Activated CD4-positive, alpha-beta T cell treated with anti-CD3 and anti-CD28 coated beads, Interleukin-2, amount 10 ng/mL, durations not matched to agents 24 days and 14 days (primary cell): ENCODE data around the gene CYREN. TPM values are rescaled to one million over a fixed set of nuclear protein-coding genes. Genes with fewer than 3 reads are reported as not detected.
"Not testable (repeated sequence)": the region's sequence is repeated elsewhere in the genome, so short reads cannot be mapped to it uniquely, and the experiment has no call there.

Source experiments
- DNase-seq: peaks from one replicate; pipeline ENCODE4 v3.0.0; 2022
- H3K27ac Mint-ChIP-seq: one replicate; pipeline ENCODE4 v1.8.0; 2022; ENCODE audit warnings: mild to moderate bottlenecking, mixed read lengths
- H3K27me3 Mint-ChIP-seq: one replicate; pipeline ENCODE4 v1.8.0; 2022; ENCODE audit warnings: mixed read lengths
- H3K36me3 Mint-ChIP-seq: one replicate; pipeline ENCODE4 v1.8.0; 2022; ENCODE audit warnings: low read depth, mild to moderate bottlenecking, mixed read lengths
- H3K4me1 Mint-ChIP-seq: one replicate; pipeline ENCODE4 v1.8.0; 2021; ENCODE audit warnings: mixed read lengths
- H3K4me3 Mint-ChIP-seq: one replicate; pipeline ENCODE4 v1.8.0; 2022; ENCODE audit warnings: mild to moderate bottlenecking, moderate library complexity, mixed read lengths
- H3K9me3 Mint-ChIP-seq: one replicate; pipeline ENCODE4 v1.8.0; 2021; ENCODE audit warnings: mixed read lengths
- intact Hi-C: fragments of 100-400 bp; cut with micrococcal nuclease; formaldehyde crosslinking; loops from one replicate; pipeline ENCODE4 v1.15.1; 2023
- total RNA-seq: library from RNA; stranded (reverse); gene quantifications from 2 replicates; pipeline ENCODE4 v1.2.3, GENCODE V29; 2022

The CYREN gene
- total RNA-seq, 1 donor from 2014 or later: 55.1 TPM

DNA sequence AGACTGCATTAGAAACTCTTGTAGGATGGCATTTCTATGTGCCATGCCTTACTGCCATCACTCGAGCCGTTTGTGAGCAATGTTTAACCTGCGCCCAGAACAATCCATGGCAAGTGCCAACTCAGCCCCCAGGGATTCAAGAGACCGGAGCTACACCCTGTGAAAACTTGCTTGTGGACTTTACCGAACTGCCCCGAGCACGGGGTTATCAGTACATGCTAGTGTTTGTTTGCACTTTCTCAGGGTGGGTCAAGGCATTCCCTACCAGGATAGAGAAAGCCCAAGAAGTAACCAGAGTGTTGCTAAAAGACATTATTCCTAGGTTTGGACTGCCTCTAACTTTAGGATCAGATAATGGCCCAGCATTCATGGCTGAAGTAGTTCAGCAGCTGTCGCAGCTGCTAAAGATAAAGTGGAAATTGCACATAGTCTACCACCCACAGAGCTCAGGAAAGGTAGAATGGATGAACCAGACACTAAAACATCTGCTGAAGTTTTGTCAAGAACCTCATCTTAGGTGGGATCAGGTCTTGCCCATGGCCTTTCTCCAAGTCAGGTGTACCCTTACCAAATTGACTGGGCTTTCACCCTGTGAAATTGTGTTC, 8.9 kb upstream of the CYREN start:
- Mint-ChIP-seq H3K27ac (no peak overlapping the region), H3K27me3 (no peaks in the 10 kb centered on the region), H3K9me3 (peaks cover 13% of the 10 kb centered on the region), H3K4me3 (no peak overlapping the region), H3K4me1 (no peaks in the 10 kb centered on the region), H3K36me3 (peaks cover 48% of the 10 kb centered on the region)
- DNase-seq: no peak
- intact Hi-C loops: loop anchor here (10.0 kb wide), 2 partner anchors 725 to 805 kb away; partner anchors contain the start of gene AKR1B1

DNA sequence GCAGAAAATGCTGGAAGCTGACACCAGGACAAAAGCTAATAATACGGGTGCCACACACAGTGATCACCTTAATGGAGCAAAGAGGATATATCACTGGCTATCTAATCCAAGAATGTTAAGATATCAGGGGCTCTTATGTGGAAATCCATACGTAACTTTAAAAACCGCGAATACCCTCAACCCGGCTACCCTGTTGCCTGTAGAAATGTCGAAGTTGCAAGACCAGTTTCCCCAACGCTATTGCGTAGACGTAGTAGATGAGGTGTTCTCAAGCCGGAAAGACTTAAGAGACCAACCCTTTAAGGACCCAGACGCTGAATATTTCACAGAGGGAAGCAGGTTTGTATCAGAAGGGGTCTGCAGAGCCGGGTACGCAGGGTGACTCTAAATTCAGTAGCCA, 7.9 kb upstream of the CYREN start:
- DNase-seq: no peak
- intact Hi-C loops: loop anchor here (10.0 kb wide), 2 partner anchors 724 to 806 kb away; partner anchors contain the start of gene AKR1B1
- Mint-ChIP-seq H3K9me3 (peaks cover 13% of the 10 kb centered on the region), H3K27ac (no peak overlapping the region), H3K27me3 (no peaks in the 10 kb centered on the region), H3K4me1 (no peaks in the 10 kb centered on the region), H3K36me3 (peaks cover 38% of the 10 kb centered on the region), H3K4me3 (no peak overlapping the region)

DNA sequence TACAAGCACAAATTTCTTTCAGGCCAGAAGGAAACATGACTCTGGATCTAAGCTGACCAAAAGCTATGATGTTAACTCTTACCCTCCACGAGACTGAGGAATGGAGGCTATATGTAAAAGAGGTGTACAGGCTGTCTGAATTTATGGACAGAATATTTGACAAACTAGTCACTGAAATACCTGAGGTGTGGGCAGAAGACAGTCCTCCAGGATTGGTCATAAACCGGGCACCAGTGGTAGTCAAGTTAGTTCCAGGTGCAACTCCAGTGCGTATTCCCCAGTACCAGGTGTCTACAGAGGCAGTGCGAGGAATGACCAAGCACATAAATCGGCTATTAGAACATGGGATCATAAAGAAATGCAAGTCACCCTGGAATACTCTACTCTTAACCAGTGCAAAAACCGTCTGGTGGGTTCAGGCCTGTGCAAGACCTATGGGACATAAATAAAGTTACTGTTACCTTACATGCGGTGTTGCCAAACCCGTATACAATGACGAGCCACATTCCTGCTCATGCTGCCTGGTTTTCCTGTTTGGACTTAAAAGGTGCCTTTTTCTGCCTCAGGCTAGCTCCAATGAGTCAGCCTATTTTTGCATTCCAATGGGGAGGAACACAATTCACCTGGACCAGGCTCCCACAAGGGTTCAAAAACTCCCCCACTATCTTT, 6.7 kb upstream of the CYREN start:
- H3K27me3 Mint-ChIP-seq: no peaks in the 10 kb centered on the region
- no peak overlapping the region for H3K27ac Mint-ChIP-seq
- peaks cover 2% of the 10 kb centered on the region for H3K4me1 Mint-ChIP-seq
- H3K9me3 Mint-ChIP-seq: peaks cover 6% of the 10 kb centered on the region
- no peak overlapping the region for H3K4me3 Mint-ChIP-seq
- H3K36me3 Mint-ChIP-seq: peaks cover 26% of the 10 kb centered on the region
- DNase-seq: no peak
- intact Hi-C loops: loop anchor here (10.0 kb wide), 2 partner anchors 722 to 808 kb away; partner anchors contain the start of gene AKR1B1

DNA sequence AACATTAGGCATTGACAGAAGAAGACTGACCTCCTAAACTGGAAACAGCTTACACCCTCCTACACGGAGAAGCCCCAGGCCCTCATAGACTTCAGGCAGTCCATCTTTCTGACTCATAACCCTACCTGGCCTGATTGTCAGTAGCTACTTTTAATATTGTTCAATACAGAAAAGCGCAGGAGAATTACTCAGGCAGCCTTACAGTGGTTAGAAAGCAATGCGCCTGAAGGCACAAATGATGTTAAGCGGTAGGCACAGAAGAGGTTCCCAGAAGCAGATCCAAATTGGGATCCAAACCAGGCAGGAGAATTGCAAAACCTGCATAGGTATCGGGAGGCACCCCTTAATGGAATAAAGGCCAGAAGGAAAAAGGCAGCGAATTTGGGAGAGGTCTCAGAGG, 5.4 kb upstream of the CYREN start:
- H3K9me3 Mint-ChIP-seq: peaks cover 6% of the 10 kb centered on the region
- DNase-seq: no peak
- H3K4me3 Mint-ChIP-seq: no peak overlapping the region
- H3K36me3 Mint-ChIP-seq: peaks cover 15% of the 10 kb centered on the region
- peaks cover 11% of the 10 kb centered on the region for H3K4me1 Mint-ChIP-seq
- no peaks in the 10 kb centered on the region for H3K27me3 Mint-ChIP-seq
- H3K27ac Mint-ChIP-seq: no peak overlapping the region
- intact Hi-C loops: loop anchor here (10.0 kb wide), 2 partner anchors 721 to 809 kb away; partner anchors contain the start of gene AKR1B1

DNA sequence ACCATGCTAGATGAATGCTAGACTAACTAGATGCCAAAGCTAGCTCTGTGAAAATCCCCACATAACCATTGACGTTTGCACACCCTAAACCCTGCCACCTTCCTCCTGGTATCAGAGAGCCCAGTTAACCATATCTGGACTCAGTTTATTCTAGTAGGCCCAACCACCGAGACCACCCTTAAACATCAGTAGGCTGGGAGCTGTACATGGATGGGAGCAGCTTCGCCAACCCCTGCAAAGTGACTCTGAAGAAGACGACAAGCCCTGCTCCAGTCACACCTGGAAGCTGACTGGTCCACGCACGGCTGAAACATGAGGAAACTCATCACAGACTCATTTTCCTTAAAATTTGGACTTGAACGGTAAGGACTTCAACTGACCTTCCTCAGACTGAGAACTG, 4.4 kb upstream of the CYREN start:
- Mint-ChIP-seq H3K27ac (no peak overlapping the region), H3K27me3 (no peaks in the 10 kb centered on the region), H3K4me1 (peaks cover 13% of the 10 kb centered on the region), H3K4me3 (no peak overlapping the region), H3K9me3 (peaks cover 3% of the 10 kb centered on the region), H3K36me3 (peaks cover 8% of the 10 kb centered on the region)
- no peak for DNase-seq
- intact Hi-C loops: loop anchor here (10.0 kb wide), 2 partner anchors 720 to 810 kb away; partner anchors contain the start of gene AKR1B1

DNA sequence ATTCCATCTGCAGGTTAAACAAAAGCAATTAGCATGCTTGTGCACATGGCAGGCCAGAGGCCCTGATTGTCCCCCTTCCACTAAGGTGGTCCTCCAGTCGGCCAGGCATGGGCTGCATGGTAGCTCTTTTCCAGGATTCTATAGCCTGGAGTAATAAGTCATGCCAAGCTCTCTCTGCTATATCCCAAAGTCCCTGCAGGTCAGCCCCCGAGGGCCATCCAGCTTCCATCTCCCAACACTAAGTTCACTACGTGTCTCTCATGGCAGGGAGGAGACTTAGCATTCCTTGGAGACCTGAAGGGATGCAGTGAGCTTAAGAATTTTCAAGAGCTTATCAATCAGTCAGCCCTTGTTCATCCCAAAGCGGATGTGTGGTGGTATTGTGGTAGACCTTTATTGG, 3.4 kb upstream of the CYREN start:
- not testable (repeated sequence) for H3K4me3 Mint-ChIP-seq, H3K27me3 Mint-ChIP-seq, H3K27ac Mint-ChIP-seq, H3K9me3 Mint-ChIP-seq, DNase-seq
- intact Hi-C loops: loop anchor here (10.0 kb wide), 2 partner anchors 719 to 811 kb away; partner anchors contain the start of gene AKR1B1
- Mint-ChIP-seq H3K36me3 (peaks cover 14% of the 10 kb centered on the region), H3K4me1 (peaks cover 23% of the 10 kb centered on the region)

DNA sequence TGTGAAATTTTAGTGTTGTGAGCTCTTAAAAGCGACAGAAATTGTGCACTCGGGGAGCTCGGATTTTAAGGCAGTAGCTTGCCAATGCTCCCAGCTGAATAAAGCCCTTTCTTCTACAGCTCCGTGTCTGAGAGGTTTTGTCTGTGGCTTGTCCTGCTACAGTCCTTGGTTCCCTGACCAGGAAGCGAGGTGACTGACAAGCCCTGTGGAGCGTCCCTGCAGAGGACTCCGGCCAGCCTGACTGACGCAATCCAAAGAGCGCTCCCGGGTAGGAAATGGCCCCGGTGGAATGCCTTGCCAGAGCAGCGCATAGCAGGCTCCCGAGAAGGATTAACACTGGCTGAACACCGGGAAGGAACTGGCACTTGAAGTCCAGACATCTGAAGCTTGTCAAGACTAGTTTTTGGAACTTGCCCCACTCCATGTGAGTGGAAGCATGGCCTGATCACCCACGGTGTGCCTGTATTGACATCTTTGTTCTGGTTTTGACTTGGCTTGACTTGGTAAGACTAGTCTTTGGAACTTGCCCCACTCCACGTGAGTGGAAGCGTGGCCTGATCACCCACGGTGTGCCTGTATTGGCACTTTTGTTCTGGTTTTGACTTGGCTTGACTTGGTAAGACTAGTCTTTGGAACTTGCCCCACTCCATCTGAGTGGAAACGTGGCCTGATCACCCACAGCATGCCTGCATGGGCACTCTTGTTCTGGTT, 1.2 kb upstream of the CYREN start:
- not testable (repeated sequence) for H3K27me3 Mint-ChIP-seq, H3K9me3 Mint-ChIP-seq, DNase-seq
- peaks cover 32% of the 10 kb centered on the region for H3K36me3 Mint-ChIP-seq
- intact Hi-C loops: loop anchor here (2.0 to 10.0 kb wide), 3 partner anchors 39 to 813 kb away; partner anchors contain the start of genes AKR1B1 and WDR91
- peaks cover 44% of the 10 kb centered on the region for H3K4me1 Mint-ChIP-seq
- H3K27ac Mint-ChIP-seq: peak overlapping the region; percentile 82
- H3K4me3 Mint-ChIP-seq: peak overlapping the region; percentile 96

DNA sequence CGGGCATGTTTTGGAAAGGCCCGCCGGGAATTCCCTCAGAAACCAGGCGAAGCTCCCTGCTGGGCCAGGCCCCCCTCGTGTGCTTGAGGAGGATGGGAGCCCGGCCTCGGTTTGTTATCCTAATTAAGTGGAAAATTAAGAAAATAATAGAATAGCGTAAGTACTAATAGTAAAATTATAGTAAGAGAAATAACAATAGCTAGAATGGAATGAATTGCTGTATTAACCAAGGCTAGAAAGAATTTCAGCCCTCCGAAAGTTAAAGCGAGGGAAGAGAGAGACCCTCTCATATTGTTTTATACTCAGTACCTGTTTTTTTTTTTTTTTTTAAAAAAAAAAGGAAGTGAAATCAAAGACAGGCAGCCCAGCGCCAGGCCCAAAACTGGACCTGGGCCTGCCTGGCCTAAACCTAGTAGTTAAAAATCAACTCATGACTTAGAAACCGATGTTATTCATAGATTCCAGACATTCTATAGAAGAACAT, 533 bp upstream of the CYREN start:
- Mint-ChIP-seq H3K4me3 (peak overlapping the region; percentile 96), H3K4me1 (peaks cover 46% of the 10 kb centered on the region), H3K27ac (peak overlapping the region; percentile 91), H3K36me3 (peaks cover 37% of the 10 kb centered on the region)
- intact Hi-C loops: loop anchor here (1.0 to 10.0 kb wide), 8 partner anchors 23 to 814 kb away; partner anchors contain the start of genes AGBL3, AKR1B1, BPGM and CNOT4
- DNase-seq, H3K27me3 Mint-ChIP-seq, H3K9me3 Mint-ChIP-seq: not testable (repeated sequence)

DNA sequence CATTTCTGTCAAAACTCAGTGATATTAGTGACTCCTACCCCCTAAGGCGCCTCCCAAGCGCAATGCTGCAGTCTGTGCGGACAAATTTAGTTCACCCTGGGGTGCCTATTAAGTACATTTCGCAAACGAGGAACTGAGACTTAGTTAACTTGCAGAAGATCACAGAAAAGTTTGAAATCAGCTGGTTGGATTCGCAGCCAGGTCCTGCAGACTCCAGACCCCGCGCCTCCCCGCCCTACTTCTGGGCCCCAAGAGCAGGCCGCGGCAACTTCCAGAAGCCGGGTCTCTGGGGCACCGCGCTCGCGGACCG, 588 bp downstream of the CYREN start:
- DNase-seq: no peak
- H3K27ac Mint-ChIP-seq: peak overlapping the region; percentile 95
- H3K27me3 Mint-ChIP-seq: no peaks in the 10 kb centered on the region
- intact Hi-C loops: loop anchor here (1.0 to 10.0 kb wide), 9 partner anchors 10 to 815 kb away; partner anchors contain the start of genes AGBL3, AKR1B1, BPGM and CNOT4
- H3K4me3 Mint-ChIP-seq: peak overlapping the region; percentile 96
- H3K4me1 Mint-ChIP-seq: peaks cover 46% of the 10 kb centered on the region
- peaks cover 44% of the 10 kb centered on the region for H3K36me3 Mint-ChIP-seq
- H3K9me3 Mint-ChIP-seq: no peaks in the 10 kb centered on the region

DNA sequence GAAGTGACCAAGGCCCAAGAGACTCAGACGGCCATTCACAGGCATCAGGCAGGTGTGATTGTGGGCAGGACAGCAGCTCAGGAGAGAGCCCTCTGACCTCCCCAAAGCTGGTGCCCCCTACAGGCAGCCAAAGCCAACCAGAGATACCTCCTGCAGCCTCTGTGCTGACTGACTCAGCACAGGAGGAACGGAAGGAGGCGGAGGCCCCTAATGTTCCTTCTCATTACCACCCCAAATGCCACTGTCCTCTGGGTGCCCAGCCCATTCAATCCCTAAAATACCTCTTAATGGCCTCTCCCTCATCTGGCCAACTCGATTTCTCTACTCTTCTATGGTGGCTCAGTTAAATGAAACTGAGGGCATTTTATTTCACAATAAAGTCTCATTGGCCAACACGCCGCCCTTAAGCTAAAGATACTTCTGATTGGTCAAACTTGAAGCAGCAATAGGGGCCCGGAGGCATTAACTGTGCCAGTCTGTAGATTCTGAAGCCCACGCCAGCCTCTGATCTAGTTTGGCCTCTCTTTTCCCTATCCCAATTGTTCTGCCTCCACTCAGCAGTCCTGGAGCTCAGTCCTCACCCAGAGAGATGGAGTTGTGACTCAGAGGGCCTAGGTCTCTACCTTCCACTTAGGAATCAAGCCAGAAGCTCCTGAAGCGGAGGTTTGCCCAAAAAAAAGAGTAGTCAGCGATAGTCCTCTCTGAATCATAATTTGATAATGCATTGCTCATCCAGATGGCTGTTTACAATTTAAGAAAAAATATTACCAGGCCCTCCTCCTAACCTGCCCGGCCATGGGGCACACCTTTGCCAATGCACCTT, 1.2 kb downstream of the CYREN start:
- peak; percentile 86 for DNase-seq
- peaks cover 46% of the 10 kb centered on the region for H3K36me3 Mint-ChIP-seq
- peak overlapping the region; percentile 96 for H3K4me3 Mint-ChIP-seq
- peaks cover 46% of the 10 kb centered on the region for H3K4me1 Mint-ChIP-seq
- peak overlapping the region; percentile 95 for H3K27ac Mint-ChIP-seq
- H3K27me3 Mint-ChIP-seq: no peaks in the 10 kb centered on the region
- intact Hi-C loops: loop anchor here (1.0 kb wide), 1 partner anchor 9 kb away; no protein-coding TSS in a partner anchor
- H3K9me3 Mint-ChIP-seq: no peaks in the 10 kb centered on the region

DNA sequence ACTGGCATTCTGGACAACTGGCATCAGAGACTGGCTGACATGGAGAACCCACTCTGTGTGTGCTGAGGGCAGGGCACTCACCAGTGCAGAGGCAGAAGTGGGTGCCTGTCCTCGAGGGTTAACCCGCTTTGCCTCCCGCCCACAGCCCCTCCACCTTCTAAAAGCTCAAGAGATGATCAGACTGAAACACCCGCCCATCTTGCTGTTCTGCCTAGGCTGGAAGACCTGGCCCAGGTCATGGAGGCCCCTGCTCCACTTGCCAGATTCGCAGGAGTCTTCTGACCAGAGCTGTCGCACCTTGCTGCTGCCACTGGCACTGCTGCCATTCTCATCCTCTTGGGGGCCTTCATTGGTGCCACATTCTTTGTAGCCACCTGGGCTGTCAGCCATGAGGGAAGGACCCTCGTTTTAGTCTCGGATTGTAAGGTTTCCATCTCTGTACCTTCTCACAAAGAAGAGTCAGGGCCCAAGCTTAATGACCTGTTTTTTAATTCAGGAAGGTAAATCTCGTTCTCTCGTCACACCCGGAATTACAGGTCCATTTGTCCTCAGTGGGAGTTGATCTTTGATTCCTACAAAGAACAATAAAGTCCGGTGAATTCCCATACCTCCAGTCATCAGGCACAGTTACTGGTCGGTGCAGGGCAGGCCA, 1.9 kb downstream of the CYREN start:
- Mint-ChIP-seq H3K27me3 (no peaks in the 10 kb centered on the region), H3K9me3 (no peaks in the 10 kb centered on the region), H3K4me1 (peaks cover 46% of the 10 kb centered on the region), H3K36me3 (peaks cover 52% of the 10 kb centered on the region), H3K4me3 (peak overlapping the region; percentile 96), H3K27ac (peak overlapping the region; percentile 95)
- no peak for DNase-seq
- intact Hi-C loops: loop anchor here (1.0 kb wide), 1 partner anchor 8 kb away; no protein-coding TSS in a partner anchor

DNA sequence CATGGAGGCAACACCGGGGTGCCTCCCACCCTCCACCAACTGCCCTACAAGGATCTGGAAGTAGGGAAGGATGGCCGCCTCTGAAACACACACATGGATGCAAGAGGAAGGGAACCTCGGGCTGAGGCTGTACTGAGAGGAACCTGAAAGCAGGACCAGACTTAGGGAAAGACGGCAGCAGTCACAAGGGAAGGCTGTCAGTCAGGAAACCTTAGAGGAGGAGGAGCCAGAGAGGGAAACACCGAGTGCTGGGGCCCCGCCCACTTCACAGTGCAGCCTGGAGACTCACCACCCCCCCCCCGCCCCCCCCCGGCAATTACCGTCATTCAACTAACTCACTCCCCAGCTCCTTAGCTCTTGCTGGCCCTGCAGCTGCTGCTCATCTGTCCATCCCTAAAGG, 2.5 kb downstream of the CYREN start:
- Mint-ChIP-seq H3K4me1 (peaks cover 46% of the 10 kb centered on the region), H3K4me3 (peak overlapping the region; percentile 47), H3K27ac (peak overlapping the region; percentile 95), H3K27me3 (no peaks in the 10 kb centered on the region), H3K36me3 (peaks cover 53% of the 10 kb centered on the region), H3K9me3 (peaks cover under 1% of the 10 kb centered on the region)
- intact Hi-C loops: no loop called here
- DNase-seq: peak; percentile 69
